ENCODE data around the gene VBP1. TPM values are rescaled to one million over a fixed set of nuclear protein-coding genes. Genes with fewer than 3 reads are reported as not detected.
"Not testable (repeated sequence)": the region's sequence is repeated elsewhere in the genome, so short reads cannot be mapped to it uniquely, and the experiment has no call there.

VBP1 gene
- polyA plus RNA-seq, 1 of the 3 experiments (the other 2 are of a cell fraction) = 13.8 TPM

GRCh38 chrX:155263854-155264628 is 47.8 kb downstream of the VBP1 start, which contains the start of gene RAB39B:
RAB39B (minus strand) TSS chrX:155264491; CDS start chrX:155264288, 203 bp downstream.
- Histone ChIP-seq H3K27ac (ENCODE audit: low read depth in 2 of 2, low read length in 1 of 2) (peak within 1 kb of the TSS in 1 of 2 experiments; percentile 77; a peak in 2 of 4 replicates), H4K20me1 (ENCODE audit: insufficient read depth) (no peaks in the 10 kb centered on the region), H2AFZ (ENCODE audit: low read depth) (peak within 1 kb of the TSS; percentile 81), H3K4me1 (ENCODE audit: control insufficient read depth in 1 of 2, insufficient read depth in 2 of 2, low read depth in 1 of 2, low read length in 1 of 2) (no peaks in the 10 kb centered on the region; a peak in 1 of 4 replicates), H3F3A (replicated peaks; ENCODE audit: insufficient read depth) (no peaks in the 10 kb centered on the region), H3K4me3 (ENCODE audit: low read depth in 2 of 2, low read length in 1 of 2) (peak within 1 kb of the TSS; percentile 71 to 75), H3K4me2 (peak within 1 kb of the TSS; percentile 71), H3K9me2 (no peaks in the 10 kb centered on the region), H3K36me3 (replicated peaks in 1 of 2; ENCODE audit: control insufficient read depth in 1 of 2, insufficient read depth in 2 of 2, low read length in 1 of 2) (no peaks in the 10 kb centered on the region), H3K79me2 (ENCODE audit: insufficient read depth) (no peaks in the 10 kb centered on the region), H3K27me3 (ENCODE audit: insufficient read depth) (no peaks in the 10 kb centered on the region), H3K9ac (peak within 1 kb of the TSS; percentile 59), H3K9me3 (no peaks in the 10 kb centered on the region)
- ChIA-PET CTCF (no interaction called here), POLR2A (interaction anchor here (1.0 kb wide), 1 partner anchor 12 kb away, joined by 3 read pairs; no protein-coding TSS in a partner anchor)
- peak; percentile 74 for DNase-seq
- TF ChIP-seq YY1 (IDR thresholded peaks at IDR 0.05; ENCODE audit: low read depth) (peak; percentile 80; the same call in 1 of the 2 replicates), SMC3 (IDR thresholded peaks at IDR 0.05; ENCODE audit: low read depth, low read length) (no peak), CHD2 (IDR thresholded peaks at IDR 0.05; ENCODE audit: low read length, partially characterized antibody) (peak; percentile 23), SIN3A (IDR thresholded peaks at IDR 0.05; ENCODE audit: borderline replicate concordance, low read depth, low read length) (no peak), MAX (IDR thresholded peaks at IDR 0.05; ENCODE audit: low read depth) (peak; percentile 56; the same call in 1 of the 2 replicates), RCOR1 (IDR thresholded peaks at IDR 0.05; ENCODE audit: low read length) (peak; percentile 50), JUND (IDR thresholded peaks at IDR 0.05) (0 out of 2 replicates have a peak, but pooled peaks have one; percentile 27), CTCF (IDR thresholded peaks at IDR 0.05) (peak; percentile 18; the same call in 1 of the 2 replicates), FOSL2 (IDR thresholded peaks at IDR 0.05; ENCODE audit: borderline replicate concordance, low read depth) (peak; percentile 68; the same call in 1 of the 2 replicates)
- WGBS (ENCODE audit: low lambda C conversion rate) = 8% methylated on average over 31 of the region's 58 CpGs

GRCh38 chrX:155266439-155266838 is 50.2 kb downstream of the VBP1 start:
- Histone ChIP-seq H3K4me1 (ENCODE audit: control insufficient read depth in 1 of 2, insufficient read depth in 2 of 2, low read depth in 1 of 2, low read length in 1 of 2) (no peaks in the 10 kb centered on the region), H3K4me3 (ENCODE audit: low read depth in 2 of 2, low read length in 1 of 2) (no peak overlapping the region), H3K9me2 (no peaks in the 10 kb centered on the region), H2AFZ (ENCODE audit: low read depth) (no peak overlapping the region), H3K4me2 (no peak overlapping the region), H3K27me3 (ENCODE audit: insufficient read depth) (no peaks in the 10 kb centered on the region), H3K27ac (ENCODE audit: low read depth in 2 of 2, low read length in 1 of 2) (no peak overlapping the region), H3K9me3 (no peaks in the 10 kb centered on the region), H3K9ac (no peak overlapping the region), H3F3A (replicated peaks; ENCODE audit: insufficient read depth) (no peaks in the 10 kb centered on the region), H4K20me1 (ENCODE audit: insufficient read depth) (no peaks in the 10 kb centered on the region), H3K36me3 (replicated peaks in 1 of 2; ENCODE audit: control insufficient read depth in 1 of 2, insufficient read depth in 2 of 2, low read length in 1 of 2) (no peaks in the 10 kb centered on the region), H3K79me2 (ENCODE audit: insufficient read depth) (no peaks in the 10 kb centered on the region)
- 21% methylated on average over 1 of the region's 1 CpG for WGBS (ENCODE audit: low lambda C conversion rate)
- DNase-seq = no peak
- ChIA-PET CTCF (no interaction called here), POLR2A (no interaction called here)
- TF ChIP-seq CTCF (IDR thresholded peaks at IDR 0.05) = no peak
- TF ChIP-seq RFX5 (IDR thresholded peaks at IDR 0.05; ENCODE audit: low read length) = peak; percentile 86
- TF ChIP-seq RAD21 (IDR thresholded peaks at IDR 0.05; ENCODE audit: low read length) = no peak

- H3K27ac ChIP-seq (ENCODE audit: low read depth in 2 of 2, low read length in 1 of 2); H3K4me2 ChIP-seq; H3K79me2 ChIP-seq (ENCODE audit: insufficient read depth); H3K9me2 ChIP-seq; H3K4me1 ChIP-seq (ENCODE audit: control insufficient read depth in 1 of 2, insufficient read depth in 2 of 2, low read depth in 1 of 2, low read length in 1 of 2); H3F3A ChIP-seq (replicated peaks; ENCODE audit: insufficient read depth); H3K9me3 ChIP-seq; DNase-seq; H3K27me3 ChIP-seq (ENCODE audit: insufficient read depth); H2AFZ ChIP-seq (ENCODE audit: low read depth); H4K20me1 ChIP-seq (ENCODE audit: insufficient read depth); H3K36me3 ChIP-seq (replicated peaks in 1 of 2; ENCODE audit: control insufficient read depth in 1 of 2, insufficient read depth in 2 of 2, low read length in 1 of 2); H3K4me3 ChIP-seq (ENCODE audit: low read depth in 2 of 2, low read length in 1 of 2); H3K9ac ChIP-seq; POLR2A ChIA-PET: not testable (repeated sequence)
- 25% methylated on average over 1 of the region's 1 CpG for WGBS (ENCODE audit: low lambda C conversion rate)
- CTCF ChIA-PET = interaction anchor here (1.1 kb wide), 1 partner anchor 42 kb away, joined by 3 read pairs; no protein-coding TSS in a partner anchor
Measured at GRCh38 chrX:155267995-155268394, 51.7 kb downstream of the VBP1 start.
